Astrocyte of the cerebellum (primary cell): Measurements from ENCODE around the gene SORL1.

Experiments used
- DNase-seq: peaks from one replicate; pipeline ENCODE4 v3.0.0-alpha.2; 2011; ENCODE audit warnings: low read depth
- H3K4me3 ChIP-seq: 2 replicates; pipeline ENCODE4 v1.5.1; 2011; ENCODE audit warnings: mild to moderate bottlenecking, low read depth, low read length, moderate library complexity
- in situ Hi-C: cut with HindIII; loops from 2 replicates; pipeline ENCODE4 v1.10.0; 2017; ENCODE audit warnings: low sequenced_read_pairs
- TF ChIP-seq, protein P1 (sequence below): IDR thresholded peaks from 2 replicates; pipeline ENCODE4 v1.5.1; 2012; ENCODE audit warnings: low read length, low read depth, moderate library complexity, mild to moderate bottlenecking; ENCODE audit errors: missing control alignments

The SORL1 gene

DNA sequence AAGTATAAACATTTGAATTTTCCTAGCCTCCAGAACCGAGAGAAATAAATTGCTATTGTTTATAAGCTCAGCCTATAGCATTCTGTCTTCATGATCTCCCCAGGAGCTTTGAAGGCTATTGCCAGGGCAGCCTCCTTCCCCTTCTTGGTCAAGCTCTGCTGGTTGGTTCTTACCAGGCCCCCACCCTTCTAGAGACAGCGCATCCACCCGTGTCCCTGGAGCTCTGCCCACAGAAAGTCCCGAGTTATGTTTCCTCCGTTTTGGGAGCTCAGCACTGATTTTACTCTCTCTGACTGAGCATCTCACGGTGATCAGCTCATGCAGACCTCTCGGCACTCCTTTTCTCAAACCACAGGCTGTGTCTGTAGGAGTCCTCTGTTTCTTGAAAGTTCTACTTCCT, 124.4 kb downstream of the SORL1 start:
- H3K4me3 ChIP-seq: no peak overlapping the region
- TF ChIP-seq, protein P1, sequence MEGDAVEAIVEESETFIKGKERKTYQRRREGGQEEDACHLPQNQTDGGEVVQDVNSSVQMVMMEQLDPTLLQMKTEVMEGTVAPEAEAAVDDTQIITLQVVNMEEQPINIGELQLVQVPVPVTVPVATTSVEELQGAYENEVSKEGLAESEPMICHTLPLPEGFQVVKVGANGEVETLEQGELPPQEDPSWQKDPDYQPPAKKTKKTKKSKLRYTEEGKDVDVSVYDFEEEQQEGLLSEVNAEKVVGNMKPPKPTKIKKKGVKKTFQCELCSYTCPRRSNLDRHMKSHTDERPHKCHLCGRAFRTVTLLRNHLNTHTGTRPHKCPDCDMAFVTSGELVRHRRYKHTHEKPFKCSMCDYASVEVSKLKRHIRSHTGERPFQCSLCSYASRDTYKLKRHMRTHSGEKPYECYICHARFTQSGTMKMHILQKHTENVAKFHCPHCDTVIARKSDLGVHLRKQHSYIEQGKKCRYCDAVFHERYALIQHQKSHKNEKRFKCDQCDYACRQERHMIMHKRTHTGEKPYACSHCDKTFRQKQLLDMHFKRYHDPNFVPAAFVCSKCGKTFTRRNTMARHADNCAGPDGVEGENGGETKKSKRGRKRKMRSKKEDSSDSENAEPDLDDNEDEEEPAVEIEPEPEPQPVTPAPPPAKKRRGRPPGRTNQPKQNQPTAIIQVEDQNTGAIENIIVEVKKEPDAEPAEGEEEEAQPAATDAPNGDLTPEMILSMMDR: no peak
- DNase-seq: no peak
- in situ Hi-C loops: no loop called here

DNA sequence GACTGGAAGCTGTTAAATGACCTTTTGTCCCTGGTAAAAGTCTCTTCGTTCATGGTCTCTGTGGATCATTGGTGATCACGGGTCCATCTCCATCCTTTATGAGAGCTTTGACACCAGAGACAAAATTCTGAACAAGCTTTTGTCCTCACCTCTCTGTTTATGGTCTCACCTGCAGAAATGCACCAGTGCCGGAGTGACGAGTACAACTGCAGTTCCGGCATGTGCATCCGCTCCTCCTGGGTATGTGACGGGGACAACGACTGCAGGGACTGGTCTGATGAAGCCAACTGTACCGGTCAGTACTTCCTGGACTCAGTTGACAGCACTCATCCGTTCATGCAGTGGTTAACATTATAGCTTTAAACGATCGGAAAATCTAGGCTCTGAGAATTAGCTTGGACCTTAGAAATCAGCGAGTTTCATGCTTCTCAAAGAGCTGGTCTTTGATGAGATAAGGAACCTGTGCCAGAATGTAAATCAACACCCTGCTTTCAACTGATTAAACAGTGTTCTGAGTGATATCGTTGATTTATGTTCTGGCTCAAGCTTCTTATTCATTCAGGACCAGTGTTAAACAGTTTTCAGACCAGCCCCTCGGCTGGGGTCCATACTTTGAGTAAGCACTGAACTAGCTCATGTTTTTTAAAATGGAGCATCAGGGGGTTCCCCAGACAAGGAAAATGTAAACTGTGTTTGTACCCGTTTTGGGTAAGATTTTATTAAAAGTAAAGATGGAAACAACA, 125.2 kb downstream of the SORL1 start:
- DNase-seq: no peak
- in situ Hi-C loops: no loop called here
- H3K4me3 ChIP-seq: no peak overlapping the region
- TF ChIP-seq, protein P1: no peak

DNA sequence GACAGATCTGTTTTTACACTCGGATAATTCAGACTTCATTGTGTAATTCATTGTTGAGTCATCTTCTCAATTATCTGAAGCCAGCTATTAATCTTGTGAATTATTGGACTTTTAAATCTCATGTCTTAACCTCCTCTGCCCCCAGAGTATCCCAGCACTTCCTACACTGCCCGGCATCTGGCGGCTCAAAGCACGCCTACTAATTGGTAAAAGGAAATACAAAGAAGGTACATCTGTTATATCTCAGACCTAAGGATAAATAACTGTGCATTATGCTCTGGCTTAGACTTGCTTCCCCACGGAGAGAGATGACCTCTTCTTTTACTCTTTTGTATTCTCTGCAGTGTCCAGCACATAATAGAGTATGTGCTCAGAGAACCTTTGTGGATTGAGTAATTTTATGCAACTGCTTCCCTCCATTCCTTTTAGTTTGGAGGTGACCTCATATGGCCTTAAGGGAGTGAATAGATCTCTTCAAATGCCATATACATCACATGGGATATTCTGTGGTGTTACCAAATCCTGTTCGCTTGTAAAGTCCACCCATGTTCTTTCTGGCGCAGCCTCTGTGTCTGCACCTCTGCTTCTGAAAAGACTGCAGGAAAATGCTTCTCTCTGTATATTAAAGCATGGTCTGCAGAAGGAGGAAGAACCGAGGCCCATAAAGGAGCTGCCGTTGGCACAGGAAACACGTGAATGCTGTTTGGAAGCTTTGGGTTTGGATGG, 126.3 kb downstream of the SORL1 start:
- DNase-seq: no peak
- TF ChIP-seq, protein P1: no peak
- no peak overlapping the region for H3K4me3 ChIP-seq
- in situ Hi-C loops: no loop called here

DNA sequence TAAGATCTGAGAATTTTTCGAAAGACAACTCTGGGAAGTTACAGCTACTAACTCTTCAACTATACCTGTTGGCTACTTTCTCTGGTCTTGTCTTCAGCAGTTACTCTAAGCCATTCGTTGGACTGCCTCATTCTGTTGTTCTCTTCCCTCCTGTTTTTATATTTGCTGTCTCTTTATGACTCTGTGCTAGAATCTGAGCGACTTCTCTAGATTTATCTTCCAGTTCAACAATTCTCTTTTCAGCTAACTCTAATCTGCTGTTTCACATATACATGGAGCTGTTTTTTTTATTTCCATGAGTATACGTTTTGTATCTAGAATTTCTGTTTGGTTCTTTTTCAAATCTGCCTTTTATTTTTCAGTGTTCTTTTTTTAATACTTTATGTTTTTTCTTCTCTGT, 128.0 kb downstream of the SORL1 start:
- no peak for DNase-seq
- in situ Hi-C loops: no loop called here
- no peak overlapping the region for H3K4me3 ChIP-seq
- TF ChIP-seq, protein P1: no peak

DNA sequence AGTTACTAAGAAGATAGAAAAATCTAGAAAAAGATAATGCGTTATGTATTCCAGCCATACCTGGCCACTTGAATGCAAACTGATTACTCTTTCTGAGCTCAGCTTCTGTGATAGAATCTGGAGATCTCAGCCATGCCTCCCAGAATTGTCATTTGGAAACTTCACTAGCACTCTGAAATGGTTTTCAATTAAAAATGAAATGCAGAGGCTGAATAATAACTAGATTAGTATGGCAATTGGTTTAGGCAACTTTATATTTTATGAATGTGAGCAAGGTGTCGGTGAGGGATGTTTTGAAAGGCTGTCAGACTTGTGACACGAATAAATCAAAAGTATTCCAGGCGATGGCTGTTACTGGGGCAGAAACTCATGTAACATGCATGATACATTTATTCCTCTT, 129.5 kb downstream of the SORL1 start:
- no peak overlapping the region for H3K4me3 ChIP-seq
- TF ChIP-seq, protein P1: no peak
- in situ Hi-C loops: no loop called here
- DNase-seq: no peak

DNA sequence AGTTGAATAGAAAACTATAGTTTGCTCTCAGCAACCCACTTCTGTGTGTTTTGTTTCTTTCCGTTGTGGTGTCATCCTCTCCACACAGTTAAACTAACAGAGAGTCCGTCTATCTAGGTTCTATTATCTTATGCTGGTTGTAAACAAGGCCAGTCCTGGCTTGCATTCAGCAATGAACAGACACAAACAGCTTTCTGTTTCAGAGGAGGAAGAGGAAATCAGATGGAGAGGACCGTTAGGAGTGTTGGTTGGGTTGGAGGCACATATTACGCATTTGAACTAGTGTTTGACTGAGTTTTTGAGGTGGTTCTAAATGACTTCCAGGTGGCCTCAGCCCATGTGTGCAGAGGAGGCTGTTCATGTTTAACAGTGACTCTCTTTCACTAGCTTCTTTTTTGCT, 130.2 kb downstream of the SORL1 start:
- TF ChIP-seq, protein P1: no peak
- no peak overlapping the region for H3K4me3 ChIP-seq
- in situ Hi-C loops: no loop called here
- DNase-seq: no peak
